ENCODE results near the gene C2CD4A.

DNA sequence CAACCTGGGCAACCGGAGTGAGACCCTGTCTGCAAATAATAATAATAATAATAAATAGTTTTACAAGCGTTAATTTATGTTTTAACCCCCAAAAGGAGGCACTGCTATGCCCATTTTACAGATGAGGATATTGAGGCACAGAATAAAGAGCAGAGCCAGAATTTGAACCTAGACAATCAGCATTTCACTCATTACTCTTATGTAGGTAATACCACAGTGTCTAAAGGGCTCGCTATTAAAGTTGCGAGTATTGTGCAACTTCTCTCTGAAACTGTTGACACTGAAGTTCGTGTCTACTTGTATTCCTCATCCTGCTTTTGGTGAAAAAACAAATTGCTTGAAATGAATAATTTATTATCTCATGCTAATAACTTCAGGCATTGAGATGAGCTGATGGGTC is 2.8 kb downstream of the C2CD4A start:
- TF ChIP-seq, protein P1, sequence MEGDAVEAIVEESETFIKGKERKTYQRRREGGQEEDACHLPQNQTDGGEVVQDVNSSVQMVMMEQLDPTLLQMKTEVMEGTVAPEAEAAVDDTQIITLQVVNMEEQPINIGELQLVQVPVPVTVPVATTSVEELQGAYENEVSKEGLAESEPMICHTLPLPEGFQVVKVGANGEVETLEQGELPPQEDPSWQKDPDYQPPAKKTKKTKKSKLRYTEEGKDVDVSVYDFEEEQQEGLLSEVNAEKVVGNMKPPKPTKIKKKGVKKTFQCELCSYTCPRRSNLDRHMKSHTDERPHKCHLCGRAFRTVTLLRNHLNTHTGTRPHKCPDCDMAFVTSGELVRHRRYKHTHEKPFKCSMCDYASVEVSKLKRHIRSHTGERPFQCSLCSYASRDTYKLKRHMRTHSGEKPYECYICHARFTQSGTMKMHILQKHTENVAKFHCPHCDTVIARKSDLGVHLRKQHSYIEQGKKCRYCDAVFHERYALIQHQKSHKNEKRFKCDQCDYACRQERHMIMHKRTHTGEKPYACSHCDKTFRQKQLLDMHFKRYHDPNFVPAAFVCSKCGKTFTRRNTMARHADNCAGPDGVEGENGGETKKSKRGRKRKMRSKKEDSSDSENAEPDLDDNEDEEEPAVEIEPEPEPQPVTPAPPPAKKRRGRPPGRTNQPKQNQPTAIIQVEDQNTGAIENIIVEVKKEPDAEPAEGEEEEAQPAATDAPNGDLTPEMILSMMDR (IDR thresholded peaks at IDR 0.05): no peak
- no peak for TF ChIP-seq POLR2A (IDR thresholded peaks at IDR 0.05; ENCODE audit: low read depth)
